Karpas-422 (cell line): Measurements from ENCODE around the gene PPP1R12B. TPM values are rescaled to one million over a fixed set of nuclear protein-coding genes. Genes with fewer than 3 reads are reported as not detected.
A peak's percentile ranks its signal among the peaks of the same experiment; 100 is the strongest.
"Not testable (repeated sequence)": the region's sequence is repeated elsewhere in the genome, so short reads cannot be mapped to it uniquely, and the experiment has no call there.

Source experiments
- DNase-seq: peaks from one replicate; pipeline ENCODE4 v3.0.0-alpha.2; 2015
- H2AFZ ChIP-seq: fragments of 200-600 bp; sonication (generic); 2 replicates; pipeline ENCODE4 v1.6.1; 2014; ENCODE audit warnings: antibody characterized with exemption, low read length, mixed read lengths
- H3K27ac ChIP-seq: fragments of 200-600 bp; sonication (generic); 2 replicates; pipeline ENCODE4 v1.5.1; 2014; ENCODE audit warnings: mild to moderate bottlenecking, low read length, moderate library complexity
- H3K27me3 ChIP-seq: fragments of 200-600 bp; sonication (generic); 2 replicates; pipeline ENCODE4 v1.6.1; 2014; ENCODE audit warnings: low read length, mixed read lengths
- H3K36me3 ChIP-seq: fragments of 200-600 bp; sonication (generic); 2 replicates; pipeline ENCODE4 v1.6.1; 2014; ENCODE audit warnings: low read length, mixed read lengths; ENCODE audit not compliant: insufficient read depth
- H3K4me1 ChIP-seq: fragments of 200-600 bp; sonication (generic); 2 replicates; pipeline ENCODE4 v1.6.1; 2014; ENCODE audit warnings: mild to moderate bottlenecking, low read length, mixed read lengths
- H3K4me2 ChIP-seq: fragments of 200-600 bp; sonication (generic); 2 replicates; pipeline ENCODE4 v1.6.1; 2014; ENCODE audit warnings: low read length, low read depth, mild to moderate bottlenecking; ENCODE audit not compliant: poor library complexity, severe bottlenecking
- H3K4me3 ChIP-seq: fragments of 200-600 bp; sonication (generic); 2 replicates; pipeline ENCODE4 v1.5.1; 2014; ENCODE audit warnings: mild to moderate bottlenecking, antibody characterized with exemption, low read length, mixed read lengths
- H3K79me2 ChIP-seq: fragments of 200-600 bp; sonication (generic); 2 replicates; pipeline ENCODE4 v1.6.1; 2014; ENCODE audit warnings: mild to moderate bottlenecking, low read length, mixed read lengths
- H3K9ac ChIP-seq: fragments of 200-600 bp; sonication (generic); 2 replicates; pipeline ENCODE4 v1.6.0; 2014; ENCODE audit warnings: low read length
- H3K9me2 ChIP-seq: fragments of 200-600 bp; sonication (generic), shearing (Covaris generic); replicated peaks from 2 replicates; pipeline ENCODE4 v1.6.0; 2014; ENCODE audit warnings: mild to moderate bottlenecking, low read length, moderate library complexity; ENCODE audit not compliant: insufficient read depth
- H3K9me3 ChIP-seq: fragments of 300-700, 200-600 bp; sonication (generic); 2 replicates; pipeline ENCODE4 v1.6.1; 2014; ENCODE audit warnings: low read length, mixed read lengths
- H4K20me1 ChIP-seq: fragments of 200-600 bp; sonication (generic); 2 replicates; pipeline ENCODE4 v1.6.1; 2014; ENCODE audit warnings: mild to moderate bottlenecking, antibody characterized with exemption, low read length, low read depth; ENCODE audit not compliant: insufficient read depth
- total RNA-seq: library from RNA; depleted of rRNA; stranded (reverse); fragments of >200 nt; shearing (Covaris generic); gene quantifications from 2 replicates; pipeline ENCODE4 v1.2.3, GENCODE V29; 2014; ENCODE audit warnings: low replicate concordance

PPP1R12B gene
- total RNA-seq, 1 experiment from 2014 or later = 8.4 TPM

GRCh38 chr1:202545647-202546303 is 197.3 kb downstream of the PPP1R12B start:
- H4K20me1 ChIP-seq, H3K4me3 ChIP-seq, H2AFZ ChIP-seq, H3K9me2 ChIP-seq, H3K79me2 ChIP-seq, H3K9me3 ChIP-seq, H3K9ac ChIP-seq, H3K27ac ChIP-seq, DNase-seq, H3K27me3 ChIP-seq, H3K36me3 ChIP-seq, H3K4me1 ChIP-seq, H3K4me2 ChIP-seq: not testable (repeated sequence)

GRCh38 chr1:202546377-202546776 is 197.9 kb downstream of the PPP1R12B start:
- not testable (repeated sequence) for H3K4me1 ChIP-seq, H2AFZ ChIP-seq, DNase-seq, H3K4me2 ChIP-seq, H3K36me3 ChIP-seq, H3K79me2 ChIP-seq, H4K20me1 ChIP-seq, H3K27ac ChIP-seq, H3K4me3 ChIP-seq, H3K9me2 ChIP-seq, H3K9me3 ChIP-seq, H3K9ac ChIP-seq, H3K27me3 ChIP-seq

GRCh38 chr1:202546796-202547195 is 198.3 kb downstream of the PPP1R12B start:
- not testable (repeated sequence) for H3K9me2 ChIP-seq, H3K4me1 ChIP-seq, H3K4me2 ChIP-seq, H3K9ac ChIP-seq, H3K79me2 ChIP-seq, H4K20me1 ChIP-seq, H2AFZ ChIP-seq, H3K27me3 ChIP-seq, H3K9me3 ChIP-seq, DNase-seq, H3K36me3 ChIP-seq, H3K4me3 ChIP-seq, H3K27ac ChIP-seq

GRCh38 chr1:202547215-202547614 is 198.7 kb downstream of the PPP1R12B start:
- Histone ChIP-seq H3K4me1 (no peaks in the 10 kb centered on the region), H3K9me2 (no peaks in the 10 kb centered on the region), H3K4me3 (no peak overlapping the region), H3K9ac (no peak overlapping the region), H4K20me1 (no peaks in the 10 kb centered on the region), H3K27me3 (no peaks in the 10 kb centered on the region), H3K27ac (no peak overlapping the region), H3K79me2 (no peaks in the 10 kb centered on the region), H2AFZ (no peak overlapping the region), H3K9me3 (no peaks in the 10 kb centered on the region), H3K36me3 (no peaks in the 10 kb centered on the region), H3K4me2 (no peak overlapping the region)
- no peak for DNase-seq

DNA sequence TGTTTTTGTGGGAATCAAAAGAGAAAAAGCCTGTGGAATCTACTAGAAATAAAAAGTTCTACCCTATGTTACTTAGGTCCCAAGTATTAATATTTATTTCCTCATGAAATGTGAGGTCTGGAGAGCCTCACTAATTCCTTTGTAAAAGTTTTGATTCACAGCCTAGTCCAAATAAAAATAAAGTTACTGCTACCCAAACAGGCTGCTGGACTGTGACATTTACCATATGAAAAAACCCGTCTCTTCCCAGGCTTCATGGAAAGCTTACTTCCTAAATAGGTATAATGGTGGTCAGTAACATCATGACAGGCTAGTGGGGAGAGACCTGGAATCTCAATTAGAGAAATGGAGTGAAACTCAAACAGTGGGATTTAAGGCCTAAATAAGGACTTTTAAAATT is 201.6 kb downstream of the PPP1R12B start:
- H3K4me3 ChIP-seq, H3K36me3 ChIP-seq, H3K9me2 ChIP-seq, H4K20me1 ChIP-seq, H2AFZ ChIP-seq, H3K4me2 ChIP-seq, H3K9me3 ChIP-seq, H3K27ac ChIP-seq, H3K27me3 ChIP-seq, H3K9ac ChIP-seq, H3K79me2 ChIP-seq, DNase-seq: not testable (repeated sequence)
- peaks cover 17% of the 10 kb centered on the region for H3K4me1 ChIP-seq

- DNase-seq = no peak
- no peak overlapping the region for H3K4me3 ChIP-seq
- no peak overlapping the region for H3K4me2 ChIP-seq
Observed at GRCh38 chr1:202551683-202552082, 203.2 kb downstream of the PPP1R12B start.

GRCh38 chr1:202552615-202553014 is 204.1 kb downstream of the PPP1R12B start:
- DNase-seq = not testable (repeated sequence)

More at GRCh38 chr1:202551683-202552082, 203.2 kb downstream of the PPP1R12B start:
- Histone ChIP-seq H3K9ac (no peak overlapping the region), H4K20me1 (no peaks in the 10 kb centered on the region), H3K79me2 (no peaks in the 10 kb centered on the region), H3K9me3 (no peaks in the 10 kb centered on the region), H3K36me3 (no peaks in the 10 kb centered on the region), H3K4me1 (peaks cover 17% of the 10 kb centered on the region), H2AFZ (no peak overlapping the region), H3K27me3 (no peaks in the 10 kb centered on the region), H3K27ac (no peak overlapping the region), H3K9me2 (no peaks in the 10 kb centered on the region)

GRCh38 chr1:202553078-202553477 is 204.6 kb downstream of the PPP1R12B start:
- Histone ChIP-seq H3K27ac (peak overlapping the region; percentile 48; the same call in 1 of the 2 replicates), H3K4me2 (peak overlapping the region; percentile 54), H3K4me1 (peaks cover 17% of the 10 kb centered on the region), H3K4me3 (peak overlapping the region; percentile 5; the same call in 1 of the 2 replicates)
- H3K9me3 ChIP-seq, H2AFZ ChIP-seq, H3K36me3 ChIP-seq, H3K9me2 ChIP-seq, H3K9ac ChIP-seq, H4K20me1 ChIP-seq, DNase-seq, H3K27me3 ChIP-seq, H3K79me2 ChIP-seq: not testable (repeated sequence)

More at GRCh38 chr1:202552615-202553014, 204.1 kb downstream of the PPP1R12B start:
- not testable (repeated sequence) for H4K20me1 ChIP-seq, H3K9ac ChIP-seq, H2AFZ ChIP-seq, H3K36me3 ChIP-seq, H3K9me2 ChIP-seq, H3K9me3 ChIP-seq, H3K4me3 ChIP-seq, H3K79me2 ChIP-seq, H3K27me3 ChIP-seq
- Histone ChIP-seq H3K4me2 (peak overlapping the region; percentile 54), H3K27ac (0 out of 2 replicates have a peak overlapping the region, but pooled peaks have one; percentile 48), H3K4me1 (peaks cover 17% of the 10 kb centered on the region)
